ENCODE measurements around the gene PPHLN1.

The PPHLN1 gene

DNA sequence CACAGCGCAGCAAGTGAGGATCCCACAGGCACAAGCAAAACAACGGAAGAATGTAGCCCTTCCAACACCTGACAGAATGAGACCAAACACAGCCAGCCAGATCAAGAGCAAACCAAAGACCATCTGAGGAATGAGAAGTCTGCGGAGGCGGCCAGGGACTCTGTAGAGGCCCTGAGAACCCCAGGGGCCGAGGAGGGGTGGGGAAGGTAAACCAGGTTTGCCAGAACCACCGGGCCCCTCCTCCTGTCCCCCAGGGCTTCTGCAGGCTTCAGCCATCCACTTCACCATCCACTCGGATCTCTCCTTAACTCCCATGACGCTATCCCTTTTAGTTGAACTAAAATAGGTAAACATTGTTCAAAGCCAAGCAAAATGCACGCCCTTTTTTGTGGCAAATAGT, 37.4 kb upstream of the PPHLN1 start:
- Histone ChIP-seq H3K9me3 (ENCODE audit: insufficient read depth, low read depth, low read length) (no peaks in the 10 kb centered on the region), H3K27ac (ENCODE audit: low read depth, low read length) (no peak overlapping the region), H3K27me3 (ENCODE audit: insufficient read depth, low read length) (no peaks in the 10 kb centered on the region), H3K4me1 (ENCODE audit: insufficient read depth, low read length) (no peaks in the 10 kb centered on the region), H3K4me3 (ENCODE audit: low read length) (no peak overlapping the region), H3K36me3 (ENCODE audit: insufficient read depth, low read length) (no peaks in the 10 kb centered on the region), H3K9ac (ENCODE audit: low read depth, low read length) (no peak overlapping the region)
- 88% methylated on average over 9 of the region's 9 CpGs for WGBS

DNA sequence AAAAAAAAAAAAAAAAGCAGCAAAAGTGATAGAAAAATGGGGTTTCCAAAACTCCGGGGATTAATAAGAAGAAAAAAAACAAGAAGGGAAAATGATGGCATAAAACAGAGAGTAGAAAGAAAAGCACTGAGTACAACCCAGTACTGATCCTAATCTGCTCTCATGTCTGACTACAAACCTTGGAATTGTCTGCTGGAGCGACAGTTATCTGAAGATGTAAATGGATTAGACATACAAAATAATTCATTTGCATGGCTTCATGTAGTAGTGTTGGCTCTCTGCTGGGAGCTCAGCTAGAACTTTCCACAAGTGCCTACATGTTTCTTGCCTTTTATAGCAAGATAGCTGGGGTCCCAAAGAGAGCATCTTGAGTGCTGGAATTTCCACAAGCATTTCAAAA, 34.3 kb upstream of the PPHLN1 start:
- H3K9ac ChIP-seq (ENCODE audit: low read depth, low read length) = no peak overlapping the region
- no peaks in the 10 kb centered on the region for H3K9me3 ChIP-seq (ENCODE audit: insufficient read depth, low read depth, low read length)
- no peaks in the 10 kb centered on the region for H3K27me3 ChIP-seq (ENCODE audit: insufficient read depth, low read length)
- no peaks in the 10 kb centered on the region for H3K36me3 ChIP-seq (ENCODE audit: insufficient read depth, low read length)
- no peaks in the 10 kb centered on the region for H3K4me1 ChIP-seq (ENCODE audit: insufficient read depth, low read length)
- 92% methylated on average over 1 of the region's 2 CpGs for WGBS
- H3K4me3 ChIP-seq (ENCODE audit: low read length) = no peak overlapping the region
- no peak overlapping the region for H3K27ac ChIP-seq (ENCODE audit: low read depth, low read length)

DNA sequence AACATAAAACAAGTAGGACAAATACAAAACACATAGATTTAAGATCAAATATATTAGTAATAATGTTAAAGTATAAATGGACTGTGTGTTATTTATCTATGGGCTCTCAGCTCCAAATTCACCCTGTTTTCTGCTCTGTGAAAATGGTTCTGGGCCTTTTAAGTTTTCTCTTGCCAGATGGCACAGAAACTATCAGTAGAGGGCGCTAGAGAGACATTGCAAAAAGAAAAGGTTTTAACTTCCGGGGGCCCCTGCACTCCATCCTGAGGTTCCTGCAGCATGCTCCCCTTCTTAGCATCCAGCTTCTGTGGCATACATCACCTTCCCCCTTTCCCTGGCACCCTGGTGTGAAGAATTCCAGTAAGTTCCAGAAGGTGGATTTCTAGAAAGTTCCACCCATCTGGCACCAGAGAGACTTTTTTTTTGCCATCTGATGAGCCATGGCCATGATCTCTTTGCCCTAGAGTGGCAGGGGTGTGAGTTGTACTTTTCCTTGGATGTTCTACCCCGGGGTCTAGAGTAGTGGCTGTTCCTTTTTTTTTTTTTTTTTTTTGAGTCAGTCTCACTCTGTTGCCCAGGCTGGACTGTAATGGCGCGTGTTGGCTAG, 29.4 kb upstream of the PPHLN1 start:
- Histone ChIP-seq H3K27ac (ENCODE audit: low read depth, low read length) (no peak overlapping the region), H3K9me3 (ENCODE audit: insufficient read depth, low read depth, low read length) (no peaks in the 10 kb centered on the region), H3K36me3 (ENCODE audit: insufficient read depth, low read length) (no peaks in the 10 kb centered on the region), H3K4me1 (ENCODE audit: insufficient read depth, low read length) (no peaks in the 10 kb centered on the region), H3K4me3 (ENCODE audit: low read length) (no peak overlapping the region), H3K27me3 (ENCODE audit: insufficient read depth, low read length) (no peaks in the 10 kb centered on the region), H3K9ac (ENCODE audit: low read depth, low read length) (no peak overlapping the region)
- 95% methylated on average over 5 of the region's 5 CpGs for WGBS

DNA sequence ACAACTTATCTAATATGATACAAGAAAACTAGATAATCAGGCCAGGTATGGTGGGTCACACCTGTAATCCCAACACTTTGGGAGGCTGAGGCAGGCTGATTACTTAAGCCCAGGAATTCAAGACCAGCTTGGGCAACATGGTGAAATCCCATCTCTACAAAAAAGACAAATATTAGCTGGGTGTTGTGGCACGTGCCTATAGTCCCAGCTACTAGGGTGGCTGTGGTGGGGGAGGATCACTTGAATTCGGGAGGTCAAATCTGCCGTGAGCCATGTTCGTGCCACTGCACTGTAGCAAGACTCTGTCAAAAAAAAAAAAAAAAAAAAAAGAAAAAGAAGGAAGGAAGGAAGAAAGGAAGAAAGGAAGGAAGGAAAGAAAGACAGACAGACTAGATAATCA, 27.1 kb upstream of the PPHLN1 start:
- Histone ChIP-seq H3K36me3 (ENCODE audit: insufficient read depth, low read length) (no peaks in the 10 kb centered on the region), H3K9ac (ENCODE audit: low read depth, low read length) (no peak overlapping the region), H3K27ac (ENCODE audit: low read depth, low read length) (no peak overlapping the region), H3K4me1 (ENCODE audit: insufficient read depth, low read length) (no peaks in the 10 kb centered on the region), H3K4me3 (ENCODE audit: low read length) (no peak overlapping the region), H3K27me3 (ENCODE audit: insufficient read depth, low read length) (no peaks in the 10 kb centered on the region), H3K9me3 (ENCODE audit: insufficient read depth, low read depth, low read length) (no peaks in the 10 kb centered on the region)
- WGBS = 91% methylated on average over 4 of the region's 4 CpGs

DNA sequence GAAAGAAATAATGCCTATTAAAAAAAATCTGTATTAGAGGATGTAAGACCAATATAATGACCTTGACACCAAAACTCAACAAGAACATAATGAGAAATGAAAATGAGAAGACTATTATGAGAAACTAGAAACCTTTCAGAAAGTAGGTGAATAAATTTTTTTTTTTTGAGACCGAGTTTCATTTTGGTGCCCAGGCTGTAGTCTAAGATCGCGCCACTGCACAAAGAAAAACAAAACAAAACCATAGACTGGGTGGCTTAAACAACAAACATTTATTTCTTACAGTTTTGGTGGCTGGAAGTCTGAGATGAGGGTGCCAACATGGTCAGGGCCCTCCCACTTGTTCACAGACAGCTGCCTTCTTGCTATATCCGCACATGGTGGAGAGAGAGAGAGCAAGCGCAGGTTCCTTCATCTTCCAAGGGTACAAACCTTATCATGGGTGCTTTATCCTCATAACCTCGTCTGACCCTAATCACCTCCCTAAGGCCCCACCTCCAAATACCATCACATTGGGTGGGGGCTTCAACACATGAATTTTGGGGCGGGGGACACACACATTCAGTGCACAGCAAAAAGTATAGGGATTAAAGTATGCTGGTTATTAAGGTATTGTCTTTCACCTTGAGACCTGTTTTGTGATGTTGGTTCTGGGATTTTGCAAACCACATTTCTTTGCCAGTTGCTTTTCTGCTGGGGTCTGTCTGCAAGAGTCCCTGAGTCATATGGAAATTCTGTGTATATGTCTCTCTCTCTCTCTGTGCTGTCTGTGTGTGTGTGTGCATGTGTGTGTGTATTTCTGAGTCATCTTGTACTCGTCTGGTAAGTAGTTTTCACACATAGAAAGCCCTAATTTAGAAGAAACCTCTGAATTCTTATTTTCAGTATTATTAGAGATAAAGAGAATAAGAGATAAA, 26.3 kb upstream of the PPHLN1 start:
- WGBS = 91% methylated on average over 7 of the region's 8 CpGs
- Histone ChIP-seq H3K36me3 (ENCODE audit: insufficient read depth, low read length) (no peaks in the 10 kb centered on the region), H3K4me3 (ENCODE audit: low read length) (no peak overlapping the region), H3K27me3 (ENCODE audit: insufficient read depth, low read length) (no peaks in the 10 kb centered on the region), H3K9me3 (ENCODE audit: insufficient read depth, low read depth, low read length) (no peaks in the 10 kb centered on the region), H3K9ac (ENCODE audit: low read depth, low read length) (no peak overlapping the region), H3K4me1 (ENCODE audit: insufficient read depth, low read length) (no peaks in the 10 kb centered on the region), H3K27ac (ENCODE audit: low read depth, low read length) (no peak overlapping the region)

DNA sequence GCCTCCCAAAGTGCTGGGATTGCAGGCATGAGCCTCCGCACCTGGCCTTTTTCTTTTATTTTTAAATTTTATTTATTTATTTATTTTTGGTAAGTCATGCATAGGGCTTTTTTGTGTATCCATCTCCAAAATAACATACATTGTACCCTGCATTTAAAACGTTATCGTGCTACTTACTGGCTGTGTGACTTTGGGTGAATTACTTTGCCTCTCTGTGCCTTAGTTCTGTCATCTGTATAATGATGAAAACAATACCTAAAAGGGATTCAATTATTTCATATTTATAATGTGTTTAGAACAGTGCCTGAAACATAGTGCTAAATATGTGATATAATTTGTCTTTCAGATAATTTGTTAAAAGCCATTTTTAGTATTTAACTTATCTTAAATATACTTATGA, 19.7 kb upstream of the PPHLN1 start:
- WGBS = 100% methylated on average over 2 of the region's 3 CpGs
- H3K27me3 ChIP-seq (ENCODE audit: insufficient read depth, low read length) = no peaks in the 10 kb centered on the region
- H3K9me3 ChIP-seq (ENCODE audit: insufficient read depth, low read depth, low read length) = no peaks in the 10 kb centered on the region
- H3K36me3 ChIP-seq (ENCODE audit: insufficient read depth, low read length) = no peaks in the 10 kb centered on the region
- no peak overlapping the region for H3K4me3 ChIP-seq (ENCODE audit: low read length)
- no peak overlapping the region for H3K9ac ChIP-seq (ENCODE audit: low read depth, low read length)
- no peak overlapping the region for H3K27ac ChIP-seq (ENCODE audit: low read depth, low read length)
- no peaks in the 10 kb centered on the region for H3K4me1 ChIP-seq (ENCODE audit: insufficient read depth, low read length)

DNA sequence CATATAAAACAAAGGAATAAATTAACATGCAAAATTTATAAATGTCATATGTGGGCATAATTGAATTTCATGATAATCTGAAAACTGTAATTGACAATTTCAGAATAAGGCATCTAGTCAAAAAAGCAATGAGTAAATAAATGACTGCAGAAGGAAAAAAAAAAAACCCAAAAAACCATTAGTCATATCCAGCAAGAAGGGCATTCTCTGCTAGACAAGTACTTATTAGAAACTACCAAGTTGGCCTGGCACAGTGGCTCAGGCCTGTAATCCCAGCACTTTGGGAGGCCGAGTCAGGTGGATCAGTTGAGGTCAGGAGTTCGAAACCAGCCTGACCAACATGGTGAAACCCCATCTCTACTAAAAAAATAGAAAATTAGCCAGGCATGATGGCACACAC, 17.6 kb upstream of the PPHLN1 start:
- Histone ChIP-seq H3K27ac (ENCODE audit: low read depth, low read length) (no peak overlapping the region), H3K36me3 (ENCODE audit: insufficient read depth, low read length) (peaks cover 13% of the 10 kb centered on the region), H3K4me1 (ENCODE audit: insufficient read depth, low read length) (no peaks in the 10 kb centered on the region), H3K4me3 (ENCODE audit: low read length) (no peak overlapping the region), H3K9me3 (ENCODE audit: insufficient read depth, low read depth, low read length) (no peaks in the 10 kb centered on the region), H3K27me3 (ENCODE audit: insufficient read depth, low read length) (no peaks in the 10 kb centered on the region), H3K9ac (ENCODE audit: low read depth, low read length) (no peak overlapping the region)
- WGBS = 100% methylated on average over 2 of the region's 2 CpGs

DNA sequence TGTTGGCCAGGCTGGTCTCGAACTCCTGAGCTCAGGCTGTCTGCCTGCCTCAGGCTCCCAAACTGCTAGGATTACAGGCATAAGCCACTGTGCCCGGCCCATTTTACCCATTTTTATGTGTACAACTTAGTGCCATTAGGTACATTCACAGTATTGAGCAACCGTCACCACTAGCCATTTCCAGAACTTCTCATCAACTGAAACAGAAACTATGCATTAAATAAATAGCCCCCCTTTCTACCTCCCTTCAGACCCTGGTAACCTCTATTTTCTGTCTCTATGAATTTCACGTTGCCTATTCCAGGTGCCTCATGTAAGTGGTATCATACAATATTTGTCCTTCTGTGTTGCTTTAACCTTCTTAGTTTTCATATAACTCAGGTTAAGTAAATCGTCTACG, 16.0 kb upstream of the PPHLN1 start:
- Histone ChIP-seq H3K9me3 (ENCODE audit: insufficient read depth, low read depth, low read length) (no peaks in the 10 kb centered on the region), H3K4me1 (ENCODE audit: insufficient read depth, low read length) (no peaks in the 10 kb centered on the region), H3K36me3 (ENCODE audit: insufficient read depth, low read length) (peaks cover 22% of the 10 kb centered on the region), H3K4me3 (ENCODE audit: low read length) (no peak overlapping the region), H3K27me3 (ENCODE audit: insufficient read depth, low read length) (no peaks in the 10 kb centered on the region), H3K27ac (ENCODE audit: low read depth, low read length) (no peak overlapping the region), H3K9ac (ENCODE audit: low read depth, low read length) (no peak overlapping the region)
- 88% methylated on average over 6 of the region's 6 CpGs for WGBS

DNA sequence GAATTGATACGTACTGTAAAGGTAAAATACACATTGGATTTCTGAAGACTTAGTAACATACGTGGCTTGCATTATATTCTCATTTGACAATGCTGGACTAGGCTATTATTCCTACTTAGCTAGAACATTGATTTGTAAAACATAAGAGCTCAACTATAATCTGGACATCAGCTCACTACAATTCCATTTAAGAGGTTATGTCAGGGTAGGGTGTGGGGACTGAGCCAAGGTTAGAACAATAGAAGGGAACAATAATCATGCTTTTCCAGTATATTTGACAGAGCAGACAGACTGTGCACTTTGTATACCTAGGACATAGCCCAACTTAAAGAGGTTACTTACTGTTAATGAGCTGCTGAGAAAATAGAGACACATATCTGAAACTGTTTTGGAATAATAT, 10.9 kb upstream of the PPHLN1 start:
- Histone ChIP-seq H3K4me3 (ENCODE audit: low read length) (no peak overlapping the region), H3K27me3 (ENCODE audit: insufficient read depth, low read length) (no peaks in the 10 kb centered on the region), H3K4me1 (ENCODE audit: insufficient read depth, low read length) (no peaks in the 10 kb centered on the region), H3K27ac (ENCODE audit: low read depth, low read length) (no peak overlapping the region), H3K9ac (ENCODE audit: low read depth, low read length) (no peak overlapping the region), H3K36me3 (ENCODE audit: insufficient read depth, low read length) (peaks cover 47% of the 10 kb centered on the region), H3K9me3 (ENCODE audit: insufficient read depth, low read depth, low read length) (no peaks in the 10 kb centered on the region)
- WGBS = 91% methylated on average over 2 of the region's 2 CpGs

DNA sequence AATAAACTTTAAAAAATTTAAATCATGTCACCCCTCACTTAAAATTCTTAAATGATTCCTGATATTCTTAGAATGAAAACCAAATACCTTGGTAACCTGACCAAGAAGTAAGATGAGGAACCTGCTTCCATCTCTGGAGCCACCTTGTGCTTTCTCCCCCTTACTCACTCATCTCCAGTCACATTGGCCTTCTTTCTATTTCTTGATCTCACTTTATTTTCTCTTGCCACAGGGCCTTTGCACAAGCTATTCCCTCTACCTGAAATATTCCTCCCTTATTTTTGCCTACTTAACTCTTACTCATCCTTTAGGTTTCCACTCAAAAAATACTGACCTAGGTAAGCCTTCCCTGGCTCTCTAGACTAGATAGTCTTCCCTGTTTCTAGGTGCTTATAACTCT, 5.2 kb upstream of the PPHLN1 start:
- Histone ChIP-seq H3K27me3 (ENCODE audit: insufficient read depth, low read length) (no peaks in the 10 kb centered on the region), H3K9me3 (ENCODE audit: insufficient read depth, low read depth, low read length) (no peaks in the 10 kb centered on the region), H3K9ac (ENCODE audit: low read depth, low read length) (no peak overlapping the region), H3K4me1 (ENCODE audit: insufficient read depth, low read length) (peaks cover 7% of the 10 kb centered on the region; the same call in 1 of the 2 replicates), H3K27ac (ENCODE audit: low read depth, low read length) (no peak overlapping the region), H3K4me3 (ENCODE audit: low read length) (no peak overlapping the region), H3K36me3 (ENCODE audit: insufficient read depth, low read length) (peaks cover 45% of the 10 kb centered on the region)

DNA sequence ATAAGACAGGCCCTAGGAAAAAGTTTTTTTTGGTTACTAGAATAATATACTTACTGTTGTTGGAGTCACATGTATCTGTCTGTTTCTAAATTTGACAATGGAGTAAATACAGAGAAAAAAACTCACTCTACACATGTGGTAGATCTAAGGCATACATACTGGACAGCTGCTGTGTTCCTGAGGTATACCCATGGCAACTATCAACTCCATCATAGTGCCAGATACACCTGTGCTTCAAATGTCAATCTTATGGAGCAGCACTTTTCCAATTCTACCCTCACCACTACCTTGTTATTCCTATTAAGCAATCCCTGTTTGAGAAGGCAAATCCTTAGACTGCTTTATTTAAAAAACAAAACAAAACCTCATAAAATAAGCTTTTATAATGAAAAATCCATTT, 3.4 kb upstream of the PPHLN1 start:
- Histone ChIP-seq H3K9me3 (ENCODE audit: insufficient read depth, low read depth, low read length) (no peaks in the 10 kb centered on the region), H3K36me3 (ENCODE audit: insufficient read depth, low read length) (peaks cover 31% of the 10 kb centered on the region), H3K27me3 (ENCODE audit: insufficient read depth, low read length) (no peaks in the 10 kb centered on the region), H3K4me3 (ENCODE audit: low read length) (no peak overlapping the region), H3K4me1 (ENCODE audit: insufficient read depth, low read length) (peaks cover 13% of the 10 kb centered on the region), H3K9ac (ENCODE audit: low read depth, low read length) (no peak overlapping the region), H3K27ac (ENCODE audit: low read depth, low read length) (no peak overlapping the region)
